Spinal cord (tissue), 10 donors: ENCODE data around the gene HCN4. TPM values are rescaled to one million over a fixed set of nuclear protein-coding genes. Genes with fewer than 3 reads are reported as not detected.
A peak's percentile ranks its signal among the peaks of the same experiment; 100 is the strongest.

Experiments used
- DNase-seq, 6 donors: peaks; one replicate each; pipeline versions ENCODE4 v3.0.0 to v3.0.0-alpha.2; 2013 to 2015; ENCODE audit warnings: low spot score in 6 of 6, low read depth in 4 of 6
- H3K27ac ChIP-seq: one replicate; pipeline ENCODE4 v1.5.1; 2013; ENCODE audit warnings: low read depth, low read length, control low read depth
- H3K27me3 ChIP-seq: one replicate; pipeline ENCODE4 v1.6.1; 2013; ENCODE audit warnings: low read length; ENCODE audit not compliant: control insufficient read depth, insufficient read depth
- H3K36me3 ChIP-seq: one replicate; pipeline ENCODE4 v1.6.1; 2013; ENCODE audit warnings: low read length; ENCODE audit not compliant: control insufficient read depth, insufficient read depth
- H3K4me1 ChIP-seq: one replicate; pipeline ENCODE4 v1.6.1; 2013; ENCODE audit warnings: low read length; ENCODE audit not compliant: control insufficient read depth, insufficient read depth
- H3K4me3 ChIP-seq: one replicate; pipeline ENCODE4 v1.5.1; 2013; ENCODE audit warnings: low read depth, low read length, control low read depth
- H3K9me3 ChIP-seq: one replicate; pipeline ENCODE4 v1.6.1; 2013; ENCODE audit warnings: low read length; ENCODE audit not compliant: control insufficient read depth, insufficient read depth
- WGBS: methylation state at CpG from one replicate; pipeline ENCODE4 v1.1.5; 2013; ENCODE audit warnings: missing lambda C conversion rate; ENCODE audit not compliant: insufficient coverage; 5-methylcytosine and 5-hydroxymethylcytosine counted together
- polyA plus RNA-seq, 2 donors: library from polyadenylated mRNA; unstranded; fragments of 120-200 nt; gene quantifications; one replicate each; pipeline ENCODE4 v1.2.1, GENCODE V29; 2013; ENCODE audit not compliant: insufficient read length in 2 of 2
- total RNA-seq, 2 donors: library from RNA; depleted of rRNA in 1 of 2; stranded (reverse); fragments of 120-200 nt in 1 of 2; fragments of >200 nt in 1 of 2; gene quantifications; one replicate each; pipeline versions ENCODE4 v1.2.3 to v1.2.4, GENCODE V29; 2013 to 2014
- donor health status: healthy.

HCN4 gene
- total and polyA plus RNA-seq, 4 donors: 1.2 to 9.0 (median 5.7) TPM

GRCh38 chr15:73287019-73287418, 81.7 kb downstream of the HCN4 start:
- DNase-seq: no peak
- H3K27ac ChIP-seq: no peak overlapping the region
- no CpG with 5 or more reads among the region's 1 CpG for WGBS
- H3K27me3 ChIP-seq: no peaks in the 10 kb centered on the region
- no peaks in the 10 kb centered on the region for H3K9me3 ChIP-seq
- H3K4me3 ChIP-seq: no peak overlapping the region
- H3K36me3 ChIP-seq: peaks cover 34% of the 10 kb centered on the region
- H3K4me1 ChIP-seq: peaks cover 2% of the 10 kb centered on the region

GRCh38 chr15:73286311-73286710, 82.4 kb downstream of the HCN4 start:
- Histone ChIP-seq H3K27ac (no peak overlapping the region), H3K4me3 (no peak overlapping the region), H3K27me3 (no peaks in the 10 kb centered on the region), H3K4me1 (no peaks in the 10 kb centered on the region), H3K36me3 (peaks cover 34% of the 10 kb centered on the region), H3K9me3 (no peaks in the 10 kb centered on the region)
- 57% methylated on average over 2 of the region's 2 CpGs for WGBS
- no peak for DNase-seq

DNA sequence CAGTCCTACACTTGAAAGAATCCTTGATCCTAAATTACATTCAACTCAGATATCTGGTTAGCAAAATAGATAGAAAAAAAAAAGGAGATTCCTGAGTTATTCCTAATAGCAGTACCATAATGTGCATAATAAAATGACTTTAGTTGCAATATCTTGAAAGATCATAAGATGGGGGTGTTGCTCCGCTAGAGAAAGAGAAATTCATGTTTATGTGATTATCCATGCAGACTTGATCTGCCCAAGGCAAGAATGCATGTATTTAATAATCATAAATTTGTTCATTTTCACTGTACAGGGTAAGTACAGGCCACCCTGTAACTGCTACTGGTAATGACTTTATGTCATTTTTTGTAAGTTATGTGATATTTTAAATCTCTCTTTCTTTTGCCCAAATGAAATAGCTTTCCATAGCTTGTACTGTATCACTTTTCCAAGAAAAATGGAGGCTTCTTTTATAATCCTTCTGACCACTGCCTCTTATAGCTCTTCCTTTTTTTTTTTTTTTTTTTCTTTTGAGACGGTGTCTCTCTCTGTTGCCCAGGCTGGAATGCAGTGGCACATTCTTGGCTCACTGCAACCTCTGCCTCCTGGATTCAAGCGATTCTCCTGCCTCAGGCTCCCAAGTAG, 84.6 kb downstream of the HCN4 start:
- H3K4me1 ChIP-seq: no peaks in the 10 kb centered on the region
- no peak overlapping the region for H3K4me3 ChIP-seq
- no peaks in the 10 kb centered on the region for H3K9me3 ChIP-seq
- no peak overlapping the region for H3K27ac ChIP-seq
- no peaks in the 10 kb centered on the region for H3K27me3 ChIP-seq
- peak in 2 of 6 donors; percentile 36 to 83 for DNase-seq
- no CpG with 5 or more reads among the region's 3 CpGs for WGBS
- peaks cover 28% of the 10 kb centered on the region for H3K36me3 ChIP-seq

DNA sequence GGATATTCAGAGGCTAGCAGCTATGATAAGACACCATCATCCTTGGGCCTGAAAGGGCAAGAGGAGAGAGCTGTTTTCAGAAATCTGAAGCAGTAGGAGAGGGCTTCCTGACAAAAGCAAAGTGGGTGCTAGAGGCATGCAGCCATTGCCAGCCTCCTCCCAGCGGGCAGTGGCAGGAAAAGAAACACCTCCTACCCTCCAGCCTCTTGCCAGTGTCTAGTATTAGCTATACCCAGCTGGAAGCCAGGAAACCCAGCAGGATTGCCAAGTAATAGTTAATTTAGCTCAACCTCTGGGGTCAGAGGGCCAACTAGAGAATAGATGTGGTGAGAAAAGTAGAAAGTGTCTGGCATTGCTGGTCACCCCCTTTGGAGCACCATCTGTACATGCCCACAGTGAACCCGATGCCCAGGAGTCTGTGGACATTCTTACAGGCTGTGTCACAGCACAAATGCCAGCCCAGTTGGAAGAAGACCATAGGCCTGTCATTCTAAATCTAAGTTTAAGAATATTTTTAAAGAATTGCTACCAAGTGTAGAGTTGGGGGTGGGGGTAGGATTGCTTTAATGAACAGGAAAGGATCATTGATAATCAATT, 85.3 kb downstream of the HCN4 start:
- Histone ChIP-seq H3K4me1 (no peaks in the 10 kb centered on the region), H3K36me3 (peaks cover 28% of the 10 kb centered on the region), H3K27ac (no peak overlapping the region), H3K9me3 (no peaks in the 10 kb centered on the region), H3K27me3 (no peaks in the 10 kb centered on the region), H3K4me3 (no peak overlapping the region)
- WGBS: 40% methylated on average over 1 of the region's 2 CpGs
- no peak for DNase-seq

GRCh38 chr15:73282567-73283365, 86.0 kb downstream of the HCN4 start:
- WGBS: no CpG with 5 or more reads among the region's 8 CpGs
- Histone ChIP-seq H3K9me3 (no peaks in the 10 kb centered on the region), H3K27me3 (no peaks in the 10 kb centered on the region), H3K4me1 (no peaks in the 10 kb centered on the region), H3K4me3 (no peak overlapping the region), H3K27ac (no peak overlapping the region), H3K36me3 (peaks cover 28% of the 10 kb centered on the region)
- DNase-seq: no peak

DNA sequence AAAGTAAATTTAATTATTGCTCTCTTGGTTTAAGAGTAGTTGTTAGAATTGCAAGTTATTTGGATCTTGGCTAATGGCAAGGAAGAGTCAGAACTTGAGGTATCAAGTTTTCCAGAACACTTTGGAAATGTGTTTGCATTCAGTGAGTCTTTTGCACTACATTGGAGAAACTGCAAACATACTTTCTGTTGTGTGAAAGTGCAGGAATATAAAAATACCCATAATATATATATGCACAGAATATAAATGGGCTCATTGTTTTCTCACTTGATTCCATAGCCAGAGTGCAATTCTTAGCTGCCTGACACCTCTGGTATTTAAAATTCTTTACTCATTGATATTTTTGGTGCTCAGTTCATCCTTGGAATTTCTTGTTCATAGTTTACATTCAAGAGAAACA, 92.9 kb downstream of the HCN4 start:
- DNase-seq: no peak
- Histone ChIP-seq H3K4me1 (no peaks in the 10 kb centered on the region), H3K36me3 (peaks cover 10% of the 10 kb centered on the region)

GRCh38 chr15:73273181-73274002, 95.4 kb downstream of the HCN4 start:
- H3K36me3 ChIP-seq: peaks cover 3% of the 10 kb centered on the region
- no peaks in the 10 kb centered on the region for H3K27me3 ChIP-seq
- peak; percentile 36 to 91 (median 58) for DNase-seq
- H3K4me1 ChIP-seq: no peaks in the 10 kb centered on the region
- 21% methylated on average over 2 of the region's 5 CpGs for WGBS
- no peaks in the 10 kb centered on the region for H3K9me3 ChIP-seq
- H3K4me3 ChIP-seq: no peak overlapping the region
- H3K27ac ChIP-seq: no peak overlapping the region

More for the DNA sequence above, 92.9 kb downstream of the HCN4 start:
- Histone ChIP-seq H3K27me3 (no peaks in the 10 kb centered on the region), H3K4me3 (no peak overlapping the region), H3K27ac (no peak overlapping the region), H3K9me3 (no peaks in the 10 kb centered on the region)

DNA sequence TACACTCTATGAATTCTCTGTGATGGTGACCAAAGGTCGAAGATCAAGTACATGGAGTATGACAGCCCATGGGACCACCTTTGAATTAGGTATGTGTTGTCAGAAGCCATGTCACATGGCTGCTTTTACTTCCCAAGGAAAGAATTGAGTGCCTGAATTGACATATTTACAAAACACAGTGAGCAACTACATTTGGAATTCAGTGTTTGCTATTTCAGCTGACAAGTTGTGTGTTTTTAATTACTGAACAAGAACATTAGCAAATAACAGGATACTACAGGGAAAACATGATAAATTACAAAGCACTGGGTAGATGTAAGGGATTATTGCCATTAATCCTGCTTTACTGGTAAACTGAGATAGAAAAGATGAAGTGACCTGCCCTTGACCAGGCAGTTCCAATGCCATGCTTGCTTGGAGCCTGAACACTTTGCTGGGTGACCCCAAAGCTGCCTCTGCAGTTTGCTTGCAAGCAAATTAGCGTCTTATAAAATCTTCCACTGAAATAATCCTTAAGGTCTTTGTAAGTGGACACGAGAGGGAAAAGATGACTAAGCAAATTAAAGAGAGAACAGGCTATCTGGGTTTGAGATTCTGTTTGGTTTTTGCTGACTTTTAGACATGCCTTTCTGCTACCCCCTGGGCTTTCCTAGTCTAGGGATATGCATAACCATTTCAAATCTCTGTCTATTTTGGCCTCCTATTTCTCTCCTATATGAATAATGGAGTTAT, 98.2 kb downstream of the HCN4 start:
- no peaks in the 10 kb centered on the region for H3K27me3 ChIP-seq
- 70% methylated on average over 2 of the region's 3 CpGs for WGBS
- H3K4me3 ChIP-seq: no peak overlapping the region
- no peak overlapping the region for H3K27ac ChIP-seq
- peaks cover 7% of the 10 kb centered on the region for H3K36me3 ChIP-seq
- no peaks in the 10 kb centered on the region for H3K4me1 ChIP-seq
- no peak for DNase-seq
- no peaks in the 10 kb centered on the region for H3K9me3 ChIP-seq
